ENCODE measurements around the gene NOL6. TPM values are rescaled to one million over a fixed set of nuclear protein-coding genes. Genes with fewer than 3 reads are reported as not detected.
"Not testable (repeated sequence)": the region's sequence is repeated elsewhere in the genome, so short reads cannot be mapped to it uniquely, and the experiment has no call there.

The NOL6 gene
- polyA plus RNA-seq, 3 donors from 2014 or later, result 9.7 to 21.7 (median 18.8) TPM

- Mint-ChIP-seq H3K27me3 (ENCODE audit: low read depth in 3 of 3) (peaks cover 0 to 3% (median 0%) of the 10 kb centered on the region in 3 donors), H3K27ac (no peak overlapping the region), H3K36me3 (peaks cover 10 to 49% (median 20%) of the 10 kb centered on the region in 3 donors), H3K9me3 (no peaks in the 10 kb centered on the region), H3K4me1 (peaks cover 4 to 13% of the 10 kb centered on the region in 2 donors), H3K4me3 (no peak overlapping the region)
- DNase-seq, result no peak
Measured at GRCh38 chr9:33467526-33467925, 6.2 kb downstream of the NOL6 start.

- Mint-ChIP-seq H3K4me1 (peaks cover 0 to 6% of the 10 kb centered on the region in 2 donors), H3K36me3 (peaks cover 12 to 55% (median 20%) of the 10 kb centered on the region in 3 donors), H3K27me3 (ENCODE audit: low read depth in 3 of 3) (peaks cover 0 to 3% (median 0%) of the 10 kb centered on the region in 3 donors), H3K4me3 (no peak overlapping the region), H3K9me3 (no peaks in the 10 kb centered on the region), H3K27ac (no peak overlapping the region)
- DNase-seq, result peak; percentile 38 to 53 (median 46)
Measured at GRCh38 chr9:33466565-33467495, 6.9 kb downstream of the NOL6 start.

- no peak overlapping the region for H3K27ac Mint-ChIP-seq
- DNase-seq, result no peak
- no peaks in the 10 kb centered on the region for H3K9me3 Mint-ChIP-seq
- no peaks in the 10 kb centered on the region for H3K4me1 Mint-ChIP-seq
- H3K27me3 Mint-ChIP-seq (ENCODE audit: low read depth in 3 of 3), result peaks cover 0 to 2% (median 0%) of the 10 kb centered on the region in 3 donors
- peaks cover 13 to 56% (median 14%) of the 10 kb centered on the region in 3 donors for H3K36me3 Mint-ChIP-seq
- no peak overlapping the region for H3K4me3 Mint-ChIP-seq
Measured at GRCh38 chr9:33465596-33466564, 7.8 kb downstream of the NOL6 start.

GRCh38 chr9:33465096-33465495 lies 8.6 kb downstream of the NOL6 start:
- H3K4me1 Mint-ChIP-seq, result no peaks in the 10 kb centered on the region
- H3K27me3 Mint-ChIP-seq (ENCODE audit: low read depth in 3 of 3), result peaks cover 0 to 2% (median 0%) of the 10 kb centered on the region in 3 donors
- no peak for DNase-seq
- no peaks in the 10 kb centered on the region for H3K9me3 Mint-ChIP-seq
- no peak overlapping the region for H3K4me3 Mint-ChIP-seq
- H3K27ac Mint-ChIP-seq, result no peak overlapping the region
- H3K36me3 Mint-ChIP-seq, result peaks cover 13 to 54% (median 14%) of the 10 kb centered on the region in 3 donors

GRCh38 chr9:33464045-33464636 lies 9.6 kb downstream of the NOL6 start:
- Mint-ChIP-seq H3K27ac (peak overlapping the region in 1 of 6 donors; percentile 62), H3K4me3 (no peak overlapping the region), H3K4me1 (no peaks in the 10 kb centered on the region), H3K27me3 (ENCODE audit: low read depth in 3 of 3) (peaks cover 0 to 2% (median 0%) of the 10 kb centered on the region in 3 donors), H3K36me3 (peaks cover 13 to 45% (median 14%) of the 10 kb centered on the region in 3 donors), H3K9me3 (no peaks in the 10 kb centered on the region)
- no peak for DNase-seq

- Mint-ChIP-seq H3K4me1 (no peaks in the 10 kb centered on the region), H3K36me3 (peaks cover 10 to 41% (median 13%) of the 10 kb centered on the region in 3 donors), H3K4me3 (no peak overlapping the region)
Measured at GRCh38 chr9:33463151-33463550, 10.6 kb downstream of the NOL6 start.

GRCh38 chr9:33461492-33461891 lies 12.2 kb downstream of the NOL6 start:
- Mint-ChIP-seq H3K27ac (no peak overlapping the region), H3K36me3 (peaks cover 8 to 36% (median 13%) of the 10 kb centered on the region in 3 donors), H3K4me1 (no peaks in the 10 kb centered on the region), H3K4me3 (no peak overlapping the region), H3K27me3 (ENCODE audit: low read depth in 3 of 3) (peaks cover 0 to 2% (median 0%) of the 10 kb centered on the region in 3 donors), H3K9me3 (no peaks in the 10 kb centered on the region)
- no peak for DNase-seq

More at GRCh38 chr9:33463151-33463550, 10.6 kb downstream of the NOL6 start:
- Mint-ChIP-seq H3K9me3 (no peaks in the 10 kb centered on the region), H3K27ac (peak overlapping the region in 1 of 6 donors; percentile 53), H3K27me3 (ENCODE audit: low read depth in 3 of 3) (peaks cover 0 to 2% (median 0%) of the 10 kb centered on the region in 3 donors)
- no peak for DNase-seq

GRCh38 chr9:33460854-33461253 lies 12.9 kb downstream of the NOL6 start:
- H3K27ac Mint-ChIP-seq, result no peak overlapping the region

GRCh38 chr9:33459115-33459514 lies 14.6 kb downstream of the NOL6 start:
- Mint-ChIP-seq H3K36me3 (peaks cover 0 to 24% (median 10%) of the 10 kb centered on the region in 3 donors), H3K27ac (no peak overlapping the region), H3K27me3 (ENCODE audit: low read depth in 3 of 3) (peaks cover 0 to 2% (median 2%) of the 10 kb centered on the region in 3 donors), H3K4me3 (no peak overlapping the region), H3K9me3 (no peaks in the 10 kb centered on the region), H3K4me1 (no peaks in the 10 kb centered on the region)
- DNase-seq, result no peak

More at GRCh38 chr9:33460854-33461253, 12.9 kb downstream of the NOL6 start:
- H3K27me3 Mint-ChIP-seq (ENCODE audit: low read depth in 3 of 3), result peaks cover 0 to 2% (median under 1%) of the 10 kb centered on the region in 3 donors
- no peaks in the 10 kb centered on the region for H3K9me3 Mint-ChIP-seq
- DNase-seq, result no peak
- peaks cover 8 to 36% (median 13%) of the 10 kb centered on the region in 3 donors for H3K36me3 Mint-ChIP-seq
- no peaks in the 10 kb centered on the region for H3K4me1 Mint-ChIP-seq
- H3K4me3 Mint-ChIP-seq, result no peak overlapping the region

GRCh38 chr9:33458444-33458843 lies 15.3 kb downstream of the NOL6 start:
- no peaks in the 10 kb centered on the region for H3K4me1 Mint-ChIP-seq
- no peaks in the 10 kb centered on the region for H3K9me3 Mint-ChIP-seq
- H3K27ac Mint-ChIP-seq, result no peak overlapping the region
- no peak overlapping the region for H3K4me3 Mint-ChIP-seq
- H3K36me3 Mint-ChIP-seq, result peaks cover 0 to 20% (median 10%) of the 10 kb centered on the region in 3 donors
- DNase-seq, result no peak
- peaks cover 0 to 2% (median 0%) of the 10 kb centered on the region in 3 donors for H3K27me3 Mint-ChIP-seq (ENCODE audit: low read depth in 3 of 3)

- no peaks in the 10 kb centered on the region for H3K4me1 Mint-ChIP-seq
- H3K9me3 Mint-ChIP-seq, result no peaks in the 10 kb centered on the region
- peaks cover 0 to 1% (median under 1%) of the 10 kb centered on the region in 3 donors for H3K36me3 Mint-ChIP-seq
- H3K27ac Mint-ChIP-seq, result peak overlapping the region in 1 of 6 donors; percentile 46
- DNase-seq, result no peak
- H3K27me3 Mint-ChIP-seq (ENCODE audit: low read depth in 3 of 3), result peaks cover 0 to 4% (median 2%) of the 10 kb centered on the region in 3 donors
- no peak overlapping the region for H3K4me3 Mint-ChIP-seq
Measured at GRCh38 chr9:33455945-33456344, 17.8 kb downstream of the NOL6 start.

GRCh38 chr9:33455456-33455855 lies 18.3 kb downstream of the NOL6 start:
- not testable (repeated sequence) for H3K36me3 Mint-ChIP-seq; H3K9me3 Mint-ChIP-seq; DNase-seq; H3K27me3 Mint-ChIP-seq (ENCODE audit: low read depth in 3 of 3); H3K4me1 Mint-ChIP-seq; H3K4me3 Mint-ChIP-seq
- H3K27ac Mint-ChIP-seq, result peak overlapping the region in 1 of 6 donors; percentile 46

GRCh38 chr9:33454661-33455026 lies 19.1 kb downstream of the NOL6 start:
- DNase-seq; H3K4me3 Mint-ChIP-seq; H3K4me1 Mint-ChIP-seq; H3K27ac Mint-ChIP-seq; H3K27me3 Mint-ChIP-seq (ENCODE audit: low read depth in 3 of 3); H3K9me3 Mint-ChIP-seq; H3K36me3 Mint-ChIP-seq: not testable (repeated sequence)

All from immature natural killer cell (primary cell).